ENCODE data around the gene TPD52L1. TPM values are rescaled to one million over a fixed set of nuclear protein-coding genes. Genes with fewer than 3 reads are reported as not detected.

TPD52L1 gene
- total and polyA plus RNA-seq, 10 of the 15 experiments (the other 5 are each of a cell fraction or from before 2014, with no cell fraction given), result 0.03 to 2.6 (median 0.16) TPM; not detected in 3

- no peak for FAIRE-seq
- TF ChIP-seq, protein P1, sequence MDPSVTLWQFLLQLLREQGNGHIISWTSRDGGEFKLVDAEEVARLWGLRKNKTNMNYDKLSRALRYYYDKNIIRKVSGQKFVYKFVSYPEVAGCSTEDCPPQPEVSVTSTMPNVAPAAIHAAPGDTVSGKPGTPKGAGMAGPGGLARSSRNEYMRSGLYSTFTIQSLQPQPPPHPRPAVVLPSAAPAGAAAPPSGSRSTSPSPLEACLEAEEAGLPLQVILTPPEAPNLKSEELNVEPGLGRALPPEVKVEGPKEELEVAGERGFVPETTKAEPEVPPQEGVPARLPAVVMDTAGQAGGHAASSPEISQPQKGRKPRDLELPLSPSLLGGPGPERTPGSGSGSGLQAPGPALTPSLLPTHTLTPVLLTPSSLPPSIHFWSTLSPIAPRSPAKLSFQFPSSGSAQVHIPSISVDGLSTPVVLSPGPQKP (IDR thresholded peaks at IDR 0.05; ENCODE audit: low read depth, low read length), result no peak
- TF ChIP-seq ESRRA (IDR thresholded peaks at IDR 0.05; ENCODE audit: low read length), result no peak
- TF ChIP-seq, protein P2, sequence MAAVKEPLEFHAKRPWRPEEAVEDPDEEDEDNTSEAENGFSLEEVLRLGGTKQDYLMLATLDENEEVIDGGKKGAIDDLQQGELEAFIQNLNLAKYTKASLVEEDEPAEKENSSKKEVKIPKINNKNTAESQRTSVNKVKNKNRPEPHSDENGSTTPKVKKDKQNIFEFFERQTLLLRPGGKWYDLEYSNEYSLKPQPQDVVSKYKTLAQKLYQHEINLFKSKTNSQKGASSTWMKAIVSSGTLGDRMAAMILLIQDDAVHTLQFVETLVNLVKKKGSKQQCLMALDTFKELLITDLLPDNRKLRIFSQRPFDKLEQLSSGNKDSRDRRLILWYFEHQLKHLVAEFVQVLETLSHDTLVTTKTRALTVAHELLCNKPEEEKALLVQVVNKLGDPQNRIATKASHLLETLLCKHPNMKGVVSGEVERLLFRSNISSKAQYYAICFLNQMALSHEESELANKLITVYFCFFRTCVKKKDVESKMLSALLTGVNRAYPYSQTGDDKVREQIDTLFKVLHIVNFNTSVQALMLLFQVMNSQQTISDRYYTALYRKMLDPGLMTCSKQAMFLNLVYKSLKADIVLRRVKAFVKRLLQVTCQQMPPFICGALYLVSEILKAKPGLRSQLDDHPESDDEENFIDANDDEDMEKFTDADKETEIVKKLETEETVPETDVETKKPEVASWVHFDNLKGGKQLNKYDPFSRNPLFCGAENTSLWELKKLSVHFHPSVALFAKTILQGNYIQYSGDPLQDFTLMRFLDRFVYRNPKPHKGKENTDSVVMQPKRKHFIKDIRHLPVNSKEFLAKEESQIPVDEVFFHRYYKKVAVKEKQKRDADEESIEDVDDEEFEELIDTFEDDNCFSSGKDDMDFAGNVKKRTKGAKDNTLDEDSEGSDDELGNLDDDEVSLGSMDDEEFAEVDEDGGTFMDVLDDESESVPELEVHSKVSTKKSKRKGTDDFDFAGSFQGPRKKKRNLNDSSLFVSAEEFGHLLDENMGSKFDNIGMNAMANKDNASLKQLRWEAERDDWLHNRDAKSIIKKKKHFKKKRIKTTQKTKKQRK (IDR thresholded peaks at IDR 0.05; ENCODE audit: low read depth, low read length), result no peak
- TF ChIP-seq TCF3 (IDR thresholded peaks at IDR 0.05; ENCODE audit: borderline replicate concordance, insufficient read depth, low read depth, low read length), result no peak
- TF ChIP-seq KDM1A (IDR thresholded peaks at IDR 0.05; ENCODE audit: borderline replicate concordance), result no peak
- TF ChIP-seq, protein P3, sequence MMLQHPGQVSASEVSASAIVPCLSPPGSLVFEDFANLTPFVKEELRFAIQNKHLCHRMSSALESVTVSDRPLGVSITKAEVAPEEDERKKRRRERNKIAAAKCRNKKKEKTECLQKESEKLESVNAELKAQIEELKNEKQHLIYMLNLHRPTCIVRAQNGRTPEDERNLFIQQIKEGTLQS (IDR thresholded peaks at IDR 0.05; ENCODE audit: borderline replicate concordance, extremely low read depth, low read depth, low read length), result no peak
- no peak for TF ChIP-seq SKIL (IDR thresholded peaks at IDR 0.05; ENCODE audit: low read depth, poor library complexity, severe bottlenecking)
- no peak for TF ChIP-seq BCL11A (IDR thresholded peaks at IDR 0.05; ENCODE audit: low read depth, low read length)
- no peak for TF ChIP-seq NBN (IDR thresholded peaks at IDR 0.05)
- no peak for TF ChIP-seq BACH1 (IDR thresholded peaks at IDR 0.05; ENCODE audit: borderline replicate concordance)
- no peaks in the 10 kb centered on the region for H3K9me3 ChIP-seq (replicated peaks; ENCODE audit: control insufficient read depth, insufficient read depth, low read length)
- SMC1A ChIA-PET (ENCODE audit: uncharacterized antibody, unreplicated experiment), result interaction anchor here (1.9 kb wide), 1 partner anchor 9 kb away, joined by 6 read pairs; no protein-coding TSS in a partner anchor
- H3K79me2 ChIP-seq (ENCODE audit: control insufficient read depth, insufficient read depth, low read length), result no peaks in the 10 kb centered on the region
- no peak for ATAC-seq
- RAD21 ChIA-PET (ENCODE audit: unreplicated experiment), result interaction anchor here (1.3 kb wide), 1 partner anchor 9 kb away, joined by 3 read pairs; no protein-coding TSS in a partner anchor
- H3K27me3 ChIP-seq (replicated peaks in 1 of 2; ENCODE audit: control insufficient read depth in 2 of 2, insufficient read depth in 2 of 2, low read length in 1 of 2), result no peaks in the 10 kb centered on the region; a peak in 1 of 4 replicates
- H3K4me2 ChIP-seq (ENCODE audit: control insufficient read depth, insufficient read depth), result no peak overlapping the region
- H2AFZ ChIP-seq (ENCODE audit: control insufficient read depth, low read depth, low read length), result no peak overlapping the region
- in situ Hi-C loops (cut with MboI), result no loop called here
- CTCF ChIA-PET, result interaction anchor here (0.9 to 5.7 kb wide), 2 partner anchors 9 to 253 kb away, joined by 3 to 26 read pairs; no protein-coding TSS in a partner anchor
- H3K9ac ChIP-seq (ENCODE audit: control insufficient read depth, insufficient read depth, low read length), result no peak overlapping the region
- no peak overlapping the region for H3K4me3 ChIP-seq
- WGBS (ENCODE audit: insufficient coverage, insufficient replicate concordance, low lambda C conversion rate, missing lambda C conversion rate), result 15% methylated on average over 3 of the region's 3 CpGs
- no peaks in the 10 kb centered on the region for H3K36me3 ChIP-seq (ENCODE audit: control insufficient read depth in 2 of 2, insufficient read depth in 2 of 2, low read length in 1 of 2)
- POLR2A ChIA-PET, result no interaction called here
- DNase-seq (ENCODE audit: low read depth, low spot score), result no peak
- no TSS peak for BruUV-seq (replicated peaks)
- H3K4me1 ChIP-seq (ENCODE audit: control insufficient read depth, insufficient read depth, low read length), result no peaks in the 10 kb centered on the region
- intact Hi-C loops (cut with micrococcal nuclease; ENCODE audit: unreplicated experiment), result no loop called here
- no peaks in the 10 kb centered on the region for H4K20me1 ChIP-seq (ENCODE audit: control insufficient read depth, insufficient read depth)
- no peak overlapping the region for H3K27ac ChIP-seq (ENCODE audit: control insufficient read depth, insufficient read depth)
Measured at GRCh38 chr6:125123051-125123450, 30.5 kb upstream of the TPD52L1 start.

All from GM12878 (cell line).